ENCODE data around the gene COX15. TPM values are rescaled to one million over a fixed set of nuclear protein-coding genes. Genes with fewer than 3 reads are reported as not detected.

Gene COX15
- total and polyA plus RNA-seq, 2 of the 8 experiments (the other 6 are each of a cell fraction or from before 2014, with no cell fraction given): 17.5 to 36.6 TPM

- Histone ChIP-seq H4K91ac (replicated peaks; ENCODE audit: insufficient read length, low read length) (no peak overlapping the region), H3K79me1 (ENCODE audit: low read depth, low read length) (no peaks in the 10 kb centered on the region; the same call in 1 of the 2 replicates), H3K4me2 (ENCODE audit: insufficient read depth in 1 of 2, low read depth in 2 of 2, low read length in 2 of 2) (no peak overlapping the region), H3K18ac (ENCODE audit: extremely low read depth, low read length) (no peak overlapping the region), H3K23me2 (ENCODE audit: low read depth, low read length) (no peaks in the 10 kb centered on the region), H3K79me2 (ENCODE audit: control insufficient read depth in 1 of 2, insufficient read depth in 2 of 2, low read length in 2 of 2) (no peaks in the 10 kb centered on the region), H2BK120ac (replicated peaks; ENCODE audit: low read depth, low read length) (no peak overlapping the region), H3K4me3 (ENCODE audit: extremely low read depth in 1 of 4, insufficient read depth in 2 of 4, low read depth in 3 of 4, low read length in 4 of 4) (no peak overlapping the region), H3K4ac (replicated peaks; ENCODE audit: insufficient read length, low read depth, low read length) (no peak overlapping the region), H3K4me1 (replicated peaks in 1 of 4; ENCODE audit: control insufficient read depth in 3 of 4, insufficient read depth in 4 of 4, low read length in 3 of 4) (no peaks in the 10 kb centered on the region), H3K27me3 (replicated peaks in 1 of 4; ENCODE audit: control insufficient read depth in 3 of 4, extremely low read depth in 1 of 4, insufficient read depth in 3 of 4, low read length in 3 of 4) (no peaks in the 10 kb centered on the region), H2AK5ac (ENCODE audit: low read depth, low read length) (no peak overlapping the region), H3K9me3 (ENCODE audit: insufficient read depth in 2 of 2, low read depth in 1 of 2, low read length in 1 of 2) (no peaks in the 10 kb centered on the region), H2BK20ac (ENCODE audit: low read length) (no peak overlapping the region), H2BK15ac (ENCODE audit: low read length) (no peak overlapping the region), H2BK5ac (ENCODE audit: low read depth, low read length) (no peak overlapping the region), H4K8ac (ENCODE audit: extremely low read depth, insufficient read depth, low read length) (no peak overlapping the region), H3K23ac (ENCODE audit: insufficient read length) (no peak overlapping the region), H3K9ac (replicated peaks in 1 of 4; ENCODE audit: extremely low read depth in 1 of 4, low read depth in 3 of 4, low read length in 3 of 4) (no peak overlapping the region), H3K14ac (ENCODE audit: insufficient read length) (no peak overlapping the region), H4K20me1 (replicated peaks in 1 of 2; ENCODE audit: control insufficient read depth in 1 of 2, insufficient read depth in 2 of 2, low read length in 2 of 2) (no peaks in the 10 kb centered on the region), H4K5ac (ENCODE audit: insufficient read length, low read depth, low read length) (no peak overlapping the region), H3K27ac (ENCODE audit: low read depth, low read length) (no peak overlapping the region), H3K36me3 (ENCODE audit: control insufficient read depth in 2 of 4, insufficient read depth in 4 of 4, low read length in 3 of 4) (peaks cover 0 to 36% (median 11%) of the 10 kb centered on the region in 4 experiments; a peak in 7 of 8 replicates), H2BK12ac (ENCODE audit: low read depth, low read length) (no peak overlapping the region), H2AFZ (ENCODE audit: low read length) (no peak overlapping the region), H3K56ac (replicated peaks; ENCODE audit: insufficient read length, low read depth, low read length) (no peak overlapping the region)
- DNase-seq (ENCODE audit: low read depth in 1 of 2, low spot score in 2 of 2): no peak
- CTCF ChIA-PET (ENCODE audit: partially characterized antibody): interaction anchor here (1.1 to 2.8 kb wide), 4 partner anchors 22 to 318 kb away, joined by 3 to 7 read pairs (median 4); partner anchors contain the start of genes COX15, CUTC and GOT1
- WGBS, 2 experiments (ENCODE audit: extremely low coverage in 1 of 2, insufficient coverage in 1 of 2, insufficient read length in 1 of 2, insufficient replicate concordance in 2 of 2, low coverage in 1 of 2, low lambda C conversion rate in 2 of 2, missing lambda C conversion rate in 1 of 2): 70% methylated on average over 4 of the region's 4 CpGs; no CpG with 5 or more reads in 1 of the 2 experiments
- POLR2A ChIA-PET (ENCODE audit: partially characterized antibody): interaction anchor here (0.7 kb wide), 1 partner anchor 16 kb away, joined by 4 read pairs; no protein-coding TSS in a partner anchor
- TF ChIP-seq CTBP2 (IDR thresholded peaks at IDR 0.05; ENCODE audit: borderline replicate concordance, insufficient read depth, insufficient read length, low read length) (no peak), SUZ12 (IDR thresholded peaks at IDR 0.05; ENCODE audit: low read length) (no peak), GABPA (IDR thresholded peaks at IDR 0.05; ENCODE audit: borderline replicate concordance, insufficient read depth, low read length) (no peak)
- no peak for FAIRE-seq
Observed at GRCh38 chr10:99709480-99710229, 22.3 kb downstream of the COX15 start.
